GM20000 (cell line): ENCODE results near the gene MEF2A.

Experiments
- DNase-seq: peaks from one replicate; pipeline ENCODE4 v3.0.0; 2012; ENCODE audit warnings: low spot score
- TF ChIP-seq, protein P1 (sequence below): IDR thresholded peaks from 2 replicates; pipeline ENCODE4 v1.5.1; 2012; ENCODE audit warnings: mild to moderate bottlenecking, control low read depth; ENCODE audit errors: extremely low read depth, missing control alignments

MEF2A gene

DNA sequence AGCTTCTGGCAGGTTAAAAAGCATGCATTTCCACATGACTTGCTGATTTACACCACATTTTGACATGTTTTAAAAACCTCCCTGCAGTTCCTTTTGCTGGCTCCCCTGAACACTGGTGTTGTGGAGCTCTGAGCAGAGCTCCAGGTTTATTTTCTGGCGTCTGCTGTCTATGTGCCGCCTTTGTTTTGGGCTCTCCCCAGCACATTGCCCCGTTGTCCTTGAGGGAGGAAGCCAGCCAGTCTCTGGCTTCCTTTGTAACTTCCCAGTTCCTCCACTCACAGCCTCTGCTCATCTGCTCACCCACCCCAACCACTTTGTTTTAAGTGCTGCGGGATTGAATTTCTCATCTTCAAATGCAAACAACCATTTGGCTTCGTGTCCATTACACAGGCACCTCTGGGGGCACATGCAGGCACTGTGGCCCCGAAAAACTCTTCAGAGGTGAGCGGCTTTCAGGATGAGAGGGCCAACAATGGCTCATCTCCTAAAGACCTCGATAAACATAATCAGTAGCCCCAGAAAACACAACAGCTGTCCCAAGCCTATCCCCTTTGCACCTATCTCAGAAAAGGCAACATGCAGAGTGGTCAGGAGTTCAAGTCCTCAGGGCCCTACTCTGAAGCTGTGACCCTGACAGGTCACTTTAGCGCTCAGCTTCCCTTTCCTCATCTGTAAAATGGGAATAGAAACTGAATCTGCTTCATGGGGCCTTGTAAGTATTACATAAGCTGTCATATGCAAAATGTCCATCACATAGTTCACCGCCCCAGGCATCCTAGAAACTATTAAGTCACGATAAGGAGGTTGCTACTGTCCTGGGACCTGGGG lies 1.3 kb upstream of the MEF2A start:
- TF ChIP-seq, protein P1, sequence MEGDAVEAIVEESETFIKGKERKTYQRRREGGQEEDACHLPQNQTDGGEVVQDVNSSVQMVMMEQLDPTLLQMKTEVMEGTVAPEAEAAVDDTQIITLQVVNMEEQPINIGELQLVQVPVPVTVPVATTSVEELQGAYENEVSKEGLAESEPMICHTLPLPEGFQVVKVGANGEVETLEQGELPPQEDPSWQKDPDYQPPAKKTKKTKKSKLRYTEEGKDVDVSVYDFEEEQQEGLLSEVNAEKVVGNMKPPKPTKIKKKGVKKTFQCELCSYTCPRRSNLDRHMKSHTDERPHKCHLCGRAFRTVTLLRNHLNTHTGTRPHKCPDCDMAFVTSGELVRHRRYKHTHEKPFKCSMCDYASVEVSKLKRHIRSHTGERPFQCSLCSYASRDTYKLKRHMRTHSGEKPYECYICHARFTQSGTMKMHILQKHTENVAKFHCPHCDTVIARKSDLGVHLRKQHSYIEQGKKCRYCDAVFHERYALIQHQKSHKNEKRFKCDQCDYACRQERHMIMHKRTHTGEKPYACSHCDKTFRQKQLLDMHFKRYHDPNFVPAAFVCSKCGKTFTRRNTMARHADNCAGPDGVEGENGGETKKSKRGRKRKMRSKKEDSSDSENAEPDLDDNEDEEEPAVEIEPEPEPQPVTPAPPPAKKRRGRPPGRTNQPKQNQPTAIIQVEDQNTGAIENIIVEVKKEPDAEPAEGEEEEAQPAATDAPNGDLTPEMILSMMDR = no peak
- peak; percentile 66 for DNase-seq

DNA sequence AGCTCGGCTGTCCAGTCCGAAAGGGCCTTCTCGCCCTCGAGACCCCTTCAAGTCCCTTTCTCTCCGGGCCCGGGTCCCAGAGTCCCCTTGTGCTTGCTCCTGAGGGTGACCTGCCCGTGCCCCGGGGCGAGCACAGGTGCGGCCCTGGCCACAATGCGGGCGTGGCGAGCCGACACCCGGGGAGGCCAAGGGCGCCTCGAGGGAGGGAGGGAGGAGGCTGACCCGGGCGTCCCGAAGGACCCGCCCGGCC lies 810 bp upstream of the MEF2A start:
- TF ChIP-seq, protein P1 = no peak
- no peak for DNase-seq

DNA sequence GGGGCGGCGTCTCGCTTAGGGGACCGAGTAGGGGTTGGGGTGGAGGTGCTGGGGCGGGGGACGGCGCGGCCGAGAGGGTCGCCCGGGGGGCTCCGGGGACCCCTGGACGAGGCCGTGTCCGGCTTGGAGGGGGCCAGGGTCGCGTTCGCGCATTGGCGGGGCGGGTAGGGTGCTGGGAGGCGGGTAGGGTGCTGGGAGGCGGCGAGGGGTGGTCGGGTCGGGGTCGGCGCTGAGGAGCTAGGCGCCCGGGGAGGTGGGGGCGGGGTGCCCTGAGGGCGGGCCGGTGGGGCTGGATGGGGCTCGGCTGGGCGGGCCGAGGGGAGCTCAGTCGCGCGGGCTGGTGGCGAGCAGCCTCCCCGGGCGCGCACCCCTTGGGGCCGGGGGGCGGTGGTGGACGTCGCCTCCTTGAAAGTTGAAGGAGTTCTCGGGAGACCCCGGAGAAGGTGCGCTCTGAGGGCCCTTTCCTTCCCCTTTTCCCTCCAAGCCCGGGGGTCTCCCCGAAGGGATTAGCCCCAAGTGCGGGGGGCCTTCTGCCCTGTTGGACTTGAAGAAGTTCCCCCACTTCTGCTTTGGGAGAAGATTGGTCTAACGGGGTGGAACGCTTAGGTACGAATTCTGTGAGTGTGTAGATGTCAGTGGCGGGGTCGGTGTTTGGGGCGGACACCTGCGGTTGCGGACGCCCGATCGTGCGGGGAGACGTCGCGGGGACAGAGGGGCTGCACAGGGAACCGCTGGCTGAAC lies 543 bp downstream of the MEF2A start:
- DNase-seq = peak; percentile 64

DNA sequence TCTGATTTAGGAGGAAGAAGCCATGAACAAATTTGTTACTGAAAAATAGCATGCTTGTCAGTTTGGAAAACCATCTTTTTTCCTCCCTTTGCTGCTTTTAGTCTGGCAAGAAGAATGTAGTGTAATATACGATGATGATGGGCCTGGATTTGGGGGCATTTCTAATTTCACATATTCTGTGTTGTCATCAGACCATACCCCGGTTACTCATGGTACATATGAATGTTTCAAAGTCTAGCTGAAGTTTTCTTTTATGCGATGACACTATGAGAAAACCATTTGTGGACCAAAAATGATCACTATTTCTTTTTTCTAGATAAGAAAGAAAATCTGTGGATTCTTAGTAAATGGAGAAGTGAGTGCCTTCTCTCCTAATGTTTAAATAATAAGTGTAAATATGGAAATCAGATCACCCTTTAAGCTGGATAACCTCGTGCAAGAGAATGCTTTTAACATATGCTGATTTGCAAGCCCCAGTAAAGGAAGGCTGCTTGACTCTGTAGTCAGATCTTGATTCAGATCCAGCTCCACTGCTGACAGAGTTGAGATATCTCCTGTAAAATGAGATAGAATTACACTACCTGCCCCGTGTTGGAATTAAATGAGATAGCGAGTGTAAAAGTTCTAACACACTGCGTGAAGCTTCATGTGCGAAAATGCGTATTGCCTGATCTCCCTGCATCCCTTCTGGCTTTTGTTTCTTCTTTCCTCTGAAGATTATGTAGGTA lies 3.0 kb downstream of the MEF2A start:
- DNase-seq = no peak
- TF ChIP-seq, protein P1 = no peak

More for the DNA sequence above, 543 bp downstream of the MEF2A start:
- TF ChIP-seq, protein P1 = no peak

DNA sequence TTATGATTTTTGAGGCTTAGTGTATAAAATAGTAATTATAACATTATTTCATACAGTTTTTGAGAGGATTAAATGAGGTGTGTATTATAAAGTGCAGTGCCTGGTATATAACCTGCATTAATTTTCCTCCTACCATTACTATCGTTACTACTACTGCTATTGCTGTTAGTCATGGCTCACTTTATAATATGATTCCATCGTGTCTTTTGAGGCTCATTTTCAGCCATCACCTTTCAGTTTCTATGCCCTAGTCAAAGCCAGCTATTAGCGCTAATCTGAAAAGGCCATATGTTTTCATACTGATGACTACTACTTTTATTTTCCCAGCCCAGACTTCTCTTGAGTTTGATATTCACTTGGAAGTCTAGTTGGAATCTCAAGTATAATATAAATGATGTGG lies 5.5 kb downstream of the MEF2A start:
- no peak for DNase-seq
- TF ChIP-seq, protein P1 = no peak

DNA sequence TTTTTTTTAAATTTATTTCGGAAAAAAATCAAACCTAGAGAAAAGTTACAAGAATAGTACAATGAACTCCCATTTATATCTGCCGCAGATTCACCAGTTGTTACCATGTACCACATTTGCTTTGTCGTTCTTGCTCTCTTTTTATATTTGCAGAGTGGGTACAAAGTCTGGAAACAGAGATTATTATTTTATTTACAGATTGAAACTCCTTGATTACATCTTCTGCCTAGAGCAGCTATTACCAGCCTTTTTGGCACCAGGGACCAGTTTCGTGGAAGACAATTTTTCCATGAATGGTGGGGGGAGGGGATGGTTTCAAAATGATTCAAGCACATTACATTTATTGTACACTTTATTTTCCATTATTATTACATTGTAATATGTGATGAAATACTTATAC lies 8.3 kb downstream of the MEF2A start:
- DNase-seq = no peak
- TF ChIP-seq, protein P1 = no peak

DNA sequence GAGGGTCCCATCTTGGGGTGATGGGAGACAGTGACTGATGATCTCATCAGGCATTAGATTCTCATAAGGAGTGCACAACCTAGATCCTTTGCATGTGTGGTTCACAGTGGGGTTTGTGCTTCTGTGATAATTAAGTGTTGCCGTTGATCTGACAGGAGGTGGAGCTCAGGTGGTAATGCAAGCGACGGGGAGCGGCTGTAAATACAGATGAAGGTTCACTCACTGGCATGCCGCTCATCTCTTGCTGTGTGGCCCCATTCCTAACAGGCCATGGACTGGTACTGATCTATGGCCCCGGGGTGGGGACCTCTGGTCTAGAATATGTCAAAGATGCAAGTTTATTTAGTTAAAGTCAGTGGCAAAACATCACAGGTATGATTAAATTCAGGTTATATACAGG lies 8.7 kb downstream of the MEF2A start:
- TF ChIP-seq, protein P1 = no peak
- DNase-seq = no peak
